Kidney (tissue), 14 donors: ENCODE measurements around the gene ETAA1. TPM values are rescaled to one million over a fixed set of nuclear protein-coding genes. Genes with fewer than 3 reads are reported as not detected.
A peak's percentile ranks its signal among the peaks of the same experiment; 100 is the strongest.

Source experiments
- DNase-seq, 5 donors: peaks; one replicate each; pipeline ENCODE4 v3.0.0-alpha.2; 2013 to 2020
- FAIRE-seq: peaks from 2 replicates; lab custom pipeline; 2012; peaks lifted over from hg19 to GRCh38; lab: Jason Lieb, UNC
- H3K27ac ChIP-seq, 2 donors: one replicate each; pipeline ENCODE4 v1.7.0; 2013; ENCODE audit warnings: low read depth in 2 of 2, low read length in 2 of 2, inconsistent platforms in 1 of 2
- H3K27me3 ChIP-seq: one replicate; pipeline ENCODE4 v1.7.1; 2013; ENCODE audit warnings: low read length, inconsistent platforms; ENCODE audit not compliant: control insufficient read depth, insufficient read depth
- H3K36me3 ChIP-seq, 3 donors: one replicate each; pipeline versions ENCODE4 v1.7.0 to v1.7.1; 2013; ENCODE audit warnings: low read length in 3 of 3, control low read depth in 1 of 3, inconsistent platforms in 1 of 3; ENCODE audit not compliant: insufficient read depth in 3 of 3, control insufficient read depth in 2 of 3
- H3K4me1 ChIP-seq, 3 donors: one replicate each; pipeline versions ENCODE4 v1.7.0 to v1.7.1; 2013; ENCODE audit warnings: low read length in 3 of 3, inconsistent platforms in 1 of 3, low read depth in 1 of 3; ENCODE audit not compliant: control insufficient read depth in 2 of 3, insufficient read depth in 2 of 3
- H3K4me3 ChIP-seq, 3 donors: one replicate each; pipeline versions ENCODE4 v1.7.0 to v1.8.1; 2013; ENCODE audit warnings: low read length in 3 of 3, control low read depth in 1 of 3, inconsistent platforms in 1 of 3
- H3K9ac ChIP-seq, 3 donors: one replicate each; pipeline versions ENCODE4 v1.7.0 to v1.7.1; 2013; ENCODE audit warnings: low read length in 3 of 3, control low read depth in 1 of 3, inconsistent platforms in 1 of 3
- H3K9me3 ChIP-seq, 3 donors: one replicate each; pipeline versions ENCODE4 v1.7.0 to v1.7.1; 2013; ENCODE audit warnings: low read length in 3 of 3, control low read depth in 1 of 3, inconsistent platforms in 1 of 3; ENCODE audit not compliant: control insufficient read depth in 2 of 3, insufficient read depth in 1 of 3
- intact Hi-C: fragments of 100-400 bp; cut with DNase I; formaldehyde crosslinking; loops from one replicate; pipeline ENCODE4 v1.11.1; 2022
- polyA plus RNA-seq: library from polyadenylated mRNA; stranded (reverse); fragments of 350-450 nt; fragmentation: Illumina TruSeq; extraction: RNeasy Lipid Tissue Mini Kit (QIAGEN cat#74804); gene quantifications from one replicate; pipeline ENCODE4 v1.2.3, GENCODE V29; 2014; ENCODE audit warnings: low read depth, low replicate concordance; ENCODE audit not compliant: insufficient read depth
- total RNA-seq: library from RNA; stranded (reverse); fragmentation: NEBNext Ultra II Directional; extraction: Animal tissue kit (Norgen Biotek cat#: 25700); gene quantifications from one replicate; pipeline ENCODE4 v1.2.1, GENCODE V29; 2021
- TF ChIP-seq, protein P1 (sequence below): IDR thresholded peaks from 3 replicates; pipeline ENCODE4 v1.5.1; 2012; ENCODE audit warnings: mild to moderate bottlenecking, moderate library complexity, borderline replicate concordance; ENCODE audit not compliant: insufficient read depth; ENCODE audit errors: extremely low read depth
- donor health status: control.
- donor health status: control.
- donor health status: control.
- donor health status: control.
- donor health status: control.
- donor health status: DM: yes; HTN: yes; CAD: no.
- donor health status: Normal renal cell carcinoma (clear cell type).

Gene ETAA1
- total and polyA plus RNA-seq, 2 donors from 2014 or later, result 7.6 to 14.7 TPM

GRCh38 chr2:67455219-67456142, 58.3 kb downstream of the ETAA1 start:
- TF ChIP-seq, protein P1, sequence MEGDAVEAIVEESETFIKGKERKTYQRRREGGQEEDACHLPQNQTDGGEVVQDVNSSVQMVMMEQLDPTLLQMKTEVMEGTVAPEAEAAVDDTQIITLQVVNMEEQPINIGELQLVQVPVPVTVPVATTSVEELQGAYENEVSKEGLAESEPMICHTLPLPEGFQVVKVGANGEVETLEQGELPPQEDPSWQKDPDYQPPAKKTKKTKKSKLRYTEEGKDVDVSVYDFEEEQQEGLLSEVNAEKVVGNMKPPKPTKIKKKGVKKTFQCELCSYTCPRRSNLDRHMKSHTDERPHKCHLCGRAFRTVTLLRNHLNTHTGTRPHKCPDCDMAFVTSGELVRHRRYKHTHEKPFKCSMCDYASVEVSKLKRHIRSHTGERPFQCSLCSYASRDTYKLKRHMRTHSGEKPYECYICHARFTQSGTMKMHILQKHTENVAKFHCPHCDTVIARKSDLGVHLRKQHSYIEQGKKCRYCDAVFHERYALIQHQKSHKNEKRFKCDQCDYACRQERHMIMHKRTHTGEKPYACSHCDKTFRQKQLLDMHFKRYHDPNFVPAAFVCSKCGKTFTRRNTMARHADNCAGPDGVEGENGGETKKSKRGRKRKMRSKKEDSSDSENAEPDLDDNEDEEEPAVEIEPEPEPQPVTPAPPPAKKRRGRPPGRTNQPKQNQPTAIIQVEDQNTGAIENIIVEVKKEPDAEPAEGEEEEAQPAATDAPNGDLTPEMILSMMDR, result no peak
- Histone ChIP-seq H3K27me3 (no peaks in the 10 kb centered on the region), H3K36me3 (no peaks in the 10 kb centered on the region), H3K4me1 (no peaks in the 10 kb centered on the region), H3K4me3 (no peak overlapping the region), H3K27ac (no peak overlapping the region), H3K9ac (no peak overlapping the region), H3K9me3 (no peaks in the 10 kb centered on the region)
- intact Hi-C loops, result no loop called here
- no peak for DNase-seq
- FAIRE-seq, result no peak

- intact Hi-C loops, result no loop called here
- DNase-seq, result peak in 2 of 5 donors; percentile 20 to 22
- TF ChIP-seq, protein P1, result no peak
Observed at GRCh38 chr2:67456428-67456827, 59.3 kb downstream of the ETAA1 start.

DNA sequence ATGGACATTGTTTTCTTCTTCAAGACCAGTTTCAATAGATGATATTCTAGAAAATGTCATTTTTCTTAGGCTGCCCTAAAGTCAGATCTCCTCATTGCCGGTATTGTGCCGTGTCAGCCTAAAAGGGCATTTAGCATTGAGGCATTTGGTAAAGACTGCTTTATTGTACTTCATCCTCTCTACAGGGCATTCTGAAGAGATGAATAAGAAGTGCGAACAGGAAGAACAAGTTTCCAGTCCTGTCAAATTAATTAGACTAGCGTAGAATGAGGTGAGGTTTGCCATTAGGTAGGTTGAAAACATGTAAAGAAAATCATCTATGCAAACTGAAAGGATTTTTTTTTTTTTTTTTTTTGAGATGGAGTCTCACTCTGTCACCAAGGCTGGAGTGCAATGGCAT, 60.6 kb downstream of the ETAA1 start:
- no peak for FAIRE-seq
- no peak overlapping the region for H3K27ac ChIP-seq

More at GRCh38 chr2:67456428-67456827, 59.3 kb downstream of the ETAA1 start:
- no peak for FAIRE-seq
- H3K27me3 ChIP-seq, result no peaks in the 10 kb centered on the region
- no peak overlapping the region for H3K27ac ChIP-seq
- no peak overlapping the region for H3K9ac ChIP-seq
- no peaks in the 10 kb centered on the region for H3K4me1 ChIP-seq
- no peaks in the 10 kb centered on the region for H3K9me3 ChIP-seq
- no peak overlapping the region for H3K4me3 ChIP-seq
- H3K36me3 ChIP-seq, result no peaks in the 10 kb centered on the region

More for the DNA sequence above, 60.6 kb downstream of the ETAA1 start:
- Histone ChIP-seq H3K27me3 (no peaks in the 10 kb centered on the region), H3K4me1 (no peaks in the 10 kb centered on the region), H3K9me3 (no peaks in the 10 kb centered on the region), H3K9ac (no peak overlapping the region), H3K4me3 (no peak overlapping the region), H3K36me3 (no peaks in the 10 kb centered on the region)
- intact Hi-C loops, result no loop called here
- no peak for DNase-seq
- TF ChIP-seq, protein P1, result no peak
